HS-5 (cell line): ENCODE data around the gene PCAT7.

Source experiments
- DNase-seq: peaks from one replicate; pipeline ENCODE4 v3.0.0-alpha.2; 2012; ENCODE audit warnings: low read depth

The PCAT7 gene

DNA sequence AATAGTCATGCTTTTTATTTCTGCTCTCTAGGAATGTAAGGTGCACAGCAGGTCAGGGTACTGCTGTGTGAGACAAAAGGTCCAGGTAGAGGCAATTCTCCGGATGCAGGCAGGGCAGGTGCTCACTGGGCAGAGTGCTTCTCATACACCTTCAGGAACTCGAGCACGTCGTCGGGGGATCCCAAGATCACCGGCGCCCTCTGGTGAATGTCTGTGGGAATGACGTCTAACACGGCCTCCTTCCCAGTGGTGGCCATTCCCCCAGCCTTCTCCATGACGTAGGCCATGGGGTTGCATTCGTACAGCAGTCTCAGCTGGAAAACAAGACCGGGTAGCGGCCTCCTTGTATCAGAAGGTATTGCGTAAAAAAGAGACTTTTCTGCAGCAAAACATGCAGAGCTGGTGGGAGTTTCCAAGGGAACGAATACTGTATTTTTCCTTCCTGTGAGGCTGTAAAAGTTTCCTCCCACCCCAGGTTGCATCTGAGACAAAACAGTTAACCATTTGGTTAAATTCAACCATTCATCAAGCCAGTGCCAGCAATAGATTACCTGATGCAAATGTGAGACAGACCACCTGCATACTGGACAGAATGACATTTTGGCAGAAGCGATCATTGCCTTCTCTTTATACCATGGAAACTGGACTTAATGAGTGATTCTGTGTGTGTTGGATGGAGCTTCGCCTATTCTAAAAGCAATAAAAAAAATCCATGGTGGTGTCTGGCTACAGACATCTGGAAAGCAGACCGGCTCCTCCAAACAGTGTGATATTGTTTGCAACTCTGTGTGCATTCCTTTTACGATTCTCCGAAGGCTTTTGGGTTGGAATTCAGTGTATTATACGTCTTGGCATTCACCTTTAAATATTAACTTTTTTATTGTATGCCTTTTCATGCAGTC is 48.6 kb downstream of the PCAT7 start:
- no peak for DNase-seq

DNA sequence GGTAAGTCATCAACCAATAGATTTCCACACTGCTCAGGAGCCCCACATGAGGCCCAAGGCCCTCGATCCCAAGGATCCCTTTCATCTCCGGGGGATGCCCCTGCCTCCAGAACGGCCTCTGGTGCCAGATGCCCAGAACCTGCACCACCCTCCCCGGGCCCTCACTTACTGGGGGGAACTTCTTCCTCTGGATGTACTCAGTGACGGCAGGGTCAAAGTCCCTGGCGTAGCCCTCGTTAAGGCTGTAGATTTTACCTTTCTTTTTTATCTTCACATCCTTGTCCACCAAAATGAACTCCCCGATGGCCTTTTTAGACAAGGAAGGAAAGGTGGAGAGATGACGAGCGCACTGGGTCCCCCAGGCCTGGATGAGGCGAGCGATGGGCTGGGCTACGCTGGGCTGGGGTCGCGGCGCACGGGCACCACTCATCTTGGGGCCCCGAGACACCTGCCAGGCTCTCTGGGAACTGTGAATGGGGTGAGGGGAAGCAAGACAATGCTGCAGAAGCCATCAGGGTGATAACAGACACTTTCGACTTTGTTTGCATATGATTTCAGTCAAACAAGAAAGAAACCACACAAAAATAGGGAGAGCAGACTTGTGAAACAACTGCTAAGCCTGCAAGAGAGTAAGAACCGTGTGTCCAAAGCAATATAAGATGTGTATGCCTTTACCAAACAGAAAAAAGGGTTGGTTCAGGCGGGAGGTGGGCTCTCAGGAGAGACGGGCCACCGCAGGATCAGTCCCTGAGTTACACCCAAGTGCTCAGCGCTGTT is 52.0 kb downstream of the PCAT7 start:
- DNase-seq = no peak

DNA sequence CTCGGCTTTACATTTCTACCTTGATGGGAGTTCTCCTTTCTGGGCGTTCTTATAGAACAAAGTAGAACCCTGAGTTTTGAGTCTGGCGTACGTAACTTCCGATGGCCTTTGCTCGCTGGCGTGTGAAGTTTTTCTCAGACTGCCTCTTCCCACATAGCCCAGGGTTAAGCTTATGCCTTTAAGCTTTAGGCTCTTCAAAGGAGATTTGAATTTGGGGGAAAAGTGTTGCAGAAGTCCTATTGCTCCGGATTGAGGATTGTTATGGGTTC is 52.5 kb downstream of the PCAT7 start:
- no peak for DNase-seq

DNA sequence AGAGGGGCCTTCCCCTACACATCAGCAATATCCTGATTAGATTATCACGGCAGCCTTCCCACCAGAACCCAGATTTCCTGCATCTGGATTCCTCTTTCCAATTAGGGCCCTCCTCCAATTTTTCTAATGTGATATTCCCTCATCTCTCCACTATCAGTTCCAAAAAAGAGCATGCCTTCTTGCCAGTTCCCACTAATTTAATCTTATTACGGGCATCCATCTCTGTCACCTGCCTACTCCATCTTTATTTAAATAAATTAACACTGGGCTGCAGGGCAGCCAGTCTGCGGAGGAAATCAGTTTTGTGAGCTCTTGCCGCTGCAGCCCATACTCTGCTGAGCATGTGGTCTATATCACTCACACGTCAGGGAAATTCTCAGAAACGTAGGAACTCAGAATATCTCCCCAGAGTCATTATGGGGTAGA is 55.3 kb downstream of the PCAT7 start:
- no peak for DNase-seq

DNA sequence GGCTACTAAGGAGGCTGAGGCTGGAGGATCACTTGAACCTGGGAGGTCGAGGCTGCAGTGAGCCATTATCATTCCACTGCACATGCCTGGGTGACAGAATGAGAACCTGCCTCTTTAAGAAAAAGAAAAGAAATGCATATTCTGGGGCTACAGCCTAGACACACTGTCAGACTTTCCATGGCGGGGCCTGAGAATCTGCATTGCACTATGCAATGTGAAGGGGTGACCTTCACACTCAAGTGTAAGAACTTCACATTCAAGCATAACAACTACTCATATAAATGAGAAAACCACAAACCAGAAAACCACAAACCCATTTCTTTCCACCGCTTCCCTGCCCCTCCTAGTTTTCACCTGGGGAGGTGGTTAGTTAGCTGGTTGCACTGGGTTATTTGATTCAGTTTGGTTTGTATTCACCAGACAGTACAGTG is 56.8 kb downstream of the PCAT7 start:
- DNase-seq = no peak

DNA sequence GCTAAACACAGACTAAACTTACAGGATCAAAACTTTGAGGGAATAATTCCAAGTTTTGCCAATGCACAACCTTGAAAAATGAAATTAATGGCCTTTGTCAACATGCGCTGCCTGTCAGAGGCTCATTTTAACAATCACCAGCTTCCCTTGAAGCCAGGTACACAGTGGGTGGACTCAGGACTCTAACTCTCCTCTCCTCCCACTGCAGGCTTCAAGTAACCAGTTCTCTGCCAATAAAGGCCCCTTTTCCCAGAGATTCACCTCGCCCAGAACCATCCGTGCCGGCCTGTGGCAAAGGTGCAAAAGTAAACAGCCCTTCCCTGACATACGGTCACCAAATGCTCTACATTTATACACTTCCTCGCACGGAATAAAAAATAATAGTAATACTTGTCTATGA is 57.2 kb downstream of the PCAT7 start:
- no peak for DNase-seq

DNA sequence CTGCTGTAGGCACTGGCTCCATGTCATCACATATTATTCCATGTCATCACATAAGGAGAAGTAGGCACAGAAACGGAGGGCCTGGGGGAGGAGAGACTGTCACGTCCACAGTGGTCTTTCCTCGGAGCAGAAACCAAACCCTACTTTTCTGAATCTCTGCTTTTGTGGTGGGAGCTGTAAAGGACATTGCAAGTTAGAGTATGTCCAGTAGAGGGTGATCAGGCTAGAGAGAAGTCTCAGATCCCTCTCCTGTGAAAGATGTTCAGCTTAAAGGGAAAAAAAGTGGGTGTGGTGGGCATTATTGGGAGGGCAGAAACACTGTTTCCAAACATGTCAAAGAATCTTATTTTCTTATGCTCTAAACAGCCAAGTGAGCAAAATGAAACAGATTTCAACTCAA is 58.1 kb downstream of the PCAT7 start:
- no peak for DNase-seq

DNA sequence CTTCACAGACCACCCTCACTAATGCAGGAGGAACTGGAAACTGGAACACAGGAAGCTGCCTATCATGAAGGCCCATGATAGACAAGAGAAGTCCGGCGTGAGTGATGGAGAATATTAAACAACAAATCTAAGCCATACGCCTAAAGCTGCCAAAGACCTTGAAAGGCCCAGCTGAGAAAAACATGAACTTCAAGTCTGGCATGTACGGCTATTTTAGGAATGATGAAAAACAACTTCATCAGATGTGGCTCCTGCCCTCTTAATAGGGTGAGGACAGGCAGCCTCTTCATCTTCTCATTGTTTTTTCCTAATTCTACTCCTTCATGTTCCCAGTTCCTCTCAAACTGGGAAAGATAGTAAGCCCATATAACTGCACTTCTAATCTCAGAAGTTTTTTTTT is 64.1 kb downstream of the PCAT7 start:
- DNase-seq = no peak
